T47D (cell line): Measurements from ENCODE around the gene CENPV.

Experiments
- DNase-seq, 2 experiments: peaks; one replicate each; pipeline versions ENCODE4 v3.0.0 to v3.0.0-alpha.2; 2011 to 2012; ENCODE audit warnings: low read depth in 1 of 2, low spot score in 1 of 2
- JUND ChIP-seq: IDR thresholded peaks from 2 replicates; pipeline ENCODE4 v1.6.1; 2012; ENCODE audit warnings: low read depth
- in situ Hi-C: cut with HindIII; loops from 2 replicates; pipeline ENCODE4 v1.10.0; 2016; ENCODE audit warnings: low sequenced_read_pairs, low pct_unique_long_range_greater_than_20kb

Gene CENPV

DNA sequence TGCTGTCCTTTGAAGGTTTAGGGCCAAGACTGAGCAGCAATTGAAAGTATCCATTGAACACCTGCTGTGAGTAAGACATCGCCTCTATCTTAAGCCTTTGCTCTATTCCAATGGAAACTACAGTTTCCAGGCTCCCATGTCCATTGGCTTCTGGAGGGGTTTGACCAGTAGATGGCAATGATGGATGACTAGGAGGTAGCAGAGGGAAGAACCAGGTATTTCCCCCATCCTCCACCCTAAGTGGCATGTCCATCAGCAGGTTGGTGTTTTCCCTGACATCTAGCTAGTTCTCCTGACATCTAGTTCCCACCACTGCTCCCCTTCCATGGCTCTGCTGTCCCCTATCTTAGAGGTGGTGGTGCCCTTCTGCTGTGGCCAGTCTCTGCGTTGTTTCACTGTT is 58.7 kb downstream of the CENPV start:
- in situ Hi-C loops, result no loop called here
- no peak for TF ChIP-seq JUND
- no peak for DNase-seq

DNA sequence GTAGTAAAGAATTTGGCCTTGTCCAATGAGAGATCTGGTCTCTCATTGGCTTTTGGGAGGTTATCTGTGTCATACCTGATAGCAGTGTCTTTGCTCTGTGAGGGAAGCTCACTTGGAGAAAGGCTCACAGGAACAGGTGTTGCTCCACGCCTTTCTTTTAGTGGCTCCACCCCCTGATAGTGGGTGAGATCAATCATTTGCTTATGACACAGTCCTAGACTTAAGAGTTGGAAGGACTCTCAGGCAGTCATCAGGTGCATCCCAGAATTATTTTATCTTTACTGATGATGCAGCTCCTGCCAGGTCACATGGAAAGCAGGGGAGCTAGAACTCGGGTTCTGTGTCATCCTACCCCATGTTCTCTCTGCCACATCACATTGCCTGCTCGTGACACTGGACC is 59.3 kb downstream of the CENPV start:
- TF ChIP-seq JUND, result no peak
- DNase-seq, result no peak
- in situ Hi-C loops, result no loop called here
